HG03097 (cell line): ENCODE measurements around the gene GMPPA.

Experiments
- ATAC-seq: cut with Tn5 transposase; IDR thresholded peaks from one replicate; pipeline ENCODE4 v1.9.1; 2021; ENCODE audit not compliant: unreplicated experiment, low FRiP score

The GMPPA gene

DNA sequence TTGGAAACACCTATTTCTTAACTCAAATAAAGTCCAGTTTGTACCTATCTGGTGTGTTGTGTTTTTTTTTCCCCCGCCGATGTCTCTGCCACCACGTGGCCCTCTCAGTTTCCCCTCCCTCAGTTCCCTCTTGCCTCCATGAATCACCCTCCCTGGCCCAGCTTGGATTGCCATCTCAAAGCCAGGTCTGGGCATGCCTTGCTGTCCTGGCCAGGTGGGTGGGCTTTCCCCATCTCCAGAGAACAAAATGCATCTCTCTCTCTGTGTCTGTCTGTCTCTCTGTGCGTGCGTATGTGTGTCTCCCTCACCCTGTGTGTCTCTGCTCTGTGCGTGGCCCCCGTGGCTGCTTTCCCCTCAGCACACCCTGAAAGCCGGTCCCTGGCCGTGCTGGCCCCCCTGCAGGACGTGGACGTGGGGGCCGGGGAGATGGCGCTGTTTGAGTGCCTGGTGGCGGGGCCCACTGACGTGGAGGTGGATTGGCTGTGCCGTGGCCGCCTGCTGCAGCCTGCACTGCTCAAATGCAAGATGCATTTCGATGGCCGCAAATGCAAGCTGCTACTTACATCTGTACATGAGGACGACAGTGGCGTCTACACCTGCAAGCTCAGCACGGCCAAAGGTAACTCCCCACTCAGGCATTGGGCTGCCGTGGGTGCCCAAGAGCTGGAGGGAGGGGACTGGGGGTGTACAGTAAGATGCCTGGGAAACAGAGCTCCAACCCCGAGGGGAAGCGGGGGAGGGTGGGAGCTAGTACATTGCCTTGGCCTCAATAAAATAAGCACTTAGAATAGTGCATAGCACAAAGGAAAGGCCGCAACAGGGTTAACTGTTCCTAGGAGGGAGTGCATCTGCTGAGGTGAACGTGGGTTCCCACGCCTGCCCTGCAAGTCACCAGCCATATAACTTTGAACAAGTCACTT lies 31.6 kb upstream of the GMPPA start:
- no peak for ATAC-seq

DNA sequence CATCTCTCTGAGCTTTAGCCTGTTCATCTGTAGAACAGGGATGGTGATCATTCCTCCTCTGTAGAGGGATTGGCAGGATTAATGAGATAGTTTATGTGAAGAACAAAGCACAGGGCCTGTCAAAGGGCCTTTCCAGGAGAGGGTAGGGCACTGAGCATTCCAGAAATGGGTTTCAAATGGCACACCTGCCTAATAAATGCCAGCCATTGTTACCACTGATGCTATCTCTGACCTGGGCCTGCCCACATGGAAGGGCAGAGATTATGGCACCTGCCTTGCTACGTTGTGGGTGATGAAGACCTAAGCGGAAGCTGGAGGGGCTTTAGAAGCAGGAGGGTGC lies 31.0 kb upstream of the GMPPA start:
- no peak for ATAC-seq

DNA sequence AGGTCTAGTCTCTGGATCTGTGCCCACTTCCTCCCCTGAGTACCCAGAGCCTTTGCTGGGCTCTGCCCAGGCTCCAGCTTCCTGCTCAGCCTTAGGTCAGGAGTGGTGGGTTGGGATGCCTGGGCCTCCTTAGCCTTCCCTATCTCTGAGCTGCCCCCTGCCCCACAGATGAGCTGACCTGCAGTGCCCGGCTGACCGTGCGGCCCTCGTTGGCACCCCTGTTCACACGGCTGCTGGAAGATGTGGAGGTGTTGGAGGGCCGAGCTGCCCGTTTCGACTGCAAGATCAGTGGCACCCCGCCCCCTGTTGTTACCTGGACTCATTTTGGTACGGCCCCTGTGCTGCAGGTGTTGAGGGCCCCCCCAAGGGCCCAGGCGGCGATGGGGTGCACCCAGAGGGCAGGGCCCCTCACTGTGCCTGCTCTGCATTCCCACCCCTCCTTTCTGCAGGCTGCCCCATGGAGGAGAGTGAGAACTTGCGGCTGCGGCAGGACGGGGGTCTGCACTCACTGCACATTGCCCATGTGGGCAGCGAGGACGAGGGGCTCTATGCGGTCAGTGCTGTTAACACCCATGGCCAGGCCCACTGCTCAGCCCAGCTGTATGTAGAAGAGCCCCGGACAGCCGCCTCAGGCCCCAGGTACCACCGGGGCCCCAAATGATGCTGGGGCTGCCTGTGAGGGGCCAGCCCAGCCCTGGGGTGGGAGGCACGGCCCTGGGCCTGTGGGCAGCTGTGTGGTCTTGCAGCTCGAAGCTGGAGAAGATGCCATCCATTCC lies 30.1 kb upstream of the GMPPA start:
- ATAC-seq, result no peak

DNA sequence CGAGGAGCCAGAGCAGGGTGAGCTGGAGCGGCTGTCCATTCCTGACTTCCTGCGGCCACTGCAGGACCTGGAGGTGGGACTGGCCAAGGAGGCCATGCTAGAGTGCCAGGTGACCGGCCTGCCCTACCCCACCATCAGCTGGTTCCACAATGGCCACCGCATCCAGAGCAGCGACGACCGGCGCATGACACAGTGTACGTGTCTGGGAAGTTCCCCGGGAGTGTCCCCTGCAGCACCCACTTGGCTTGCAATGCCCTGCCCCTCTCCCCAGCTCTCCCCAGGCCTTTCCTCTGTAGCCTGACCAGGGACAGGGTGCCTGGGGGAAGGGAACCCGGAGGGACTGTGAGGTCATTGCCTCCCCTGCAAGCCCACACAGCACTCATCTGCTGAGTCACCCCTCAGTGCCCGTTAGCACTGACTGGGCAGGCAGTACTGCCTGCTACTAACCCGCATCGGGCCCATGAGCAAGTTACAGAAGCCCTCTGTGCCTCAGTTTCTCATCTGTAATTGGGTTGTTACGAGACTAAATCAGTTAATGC lies 29.4 kb upstream of the GMPPA start:
- ATAC-seq, result no peak

DNA sequence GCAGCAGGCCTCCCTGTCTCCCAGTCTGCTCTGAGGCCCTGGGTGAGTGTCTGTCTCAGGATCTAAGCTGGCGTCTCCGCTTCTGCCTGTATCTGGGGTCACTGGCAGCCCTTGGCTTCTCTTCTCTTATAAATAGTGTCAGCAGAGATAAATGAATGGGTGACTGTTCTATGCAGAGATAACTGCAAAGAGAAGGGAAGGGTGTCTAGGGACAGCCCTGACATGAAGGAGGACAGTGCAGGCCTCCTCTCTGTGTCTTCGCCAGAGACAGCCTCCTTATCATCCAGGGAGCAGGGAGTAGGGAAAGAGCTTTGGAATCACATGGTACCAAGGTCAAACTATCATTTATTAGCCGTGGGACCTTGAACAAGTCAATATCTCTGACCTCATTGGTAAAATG lies 28.3 kb upstream of the GMPPA start:
- no peak for ATAC-seq

DNA sequence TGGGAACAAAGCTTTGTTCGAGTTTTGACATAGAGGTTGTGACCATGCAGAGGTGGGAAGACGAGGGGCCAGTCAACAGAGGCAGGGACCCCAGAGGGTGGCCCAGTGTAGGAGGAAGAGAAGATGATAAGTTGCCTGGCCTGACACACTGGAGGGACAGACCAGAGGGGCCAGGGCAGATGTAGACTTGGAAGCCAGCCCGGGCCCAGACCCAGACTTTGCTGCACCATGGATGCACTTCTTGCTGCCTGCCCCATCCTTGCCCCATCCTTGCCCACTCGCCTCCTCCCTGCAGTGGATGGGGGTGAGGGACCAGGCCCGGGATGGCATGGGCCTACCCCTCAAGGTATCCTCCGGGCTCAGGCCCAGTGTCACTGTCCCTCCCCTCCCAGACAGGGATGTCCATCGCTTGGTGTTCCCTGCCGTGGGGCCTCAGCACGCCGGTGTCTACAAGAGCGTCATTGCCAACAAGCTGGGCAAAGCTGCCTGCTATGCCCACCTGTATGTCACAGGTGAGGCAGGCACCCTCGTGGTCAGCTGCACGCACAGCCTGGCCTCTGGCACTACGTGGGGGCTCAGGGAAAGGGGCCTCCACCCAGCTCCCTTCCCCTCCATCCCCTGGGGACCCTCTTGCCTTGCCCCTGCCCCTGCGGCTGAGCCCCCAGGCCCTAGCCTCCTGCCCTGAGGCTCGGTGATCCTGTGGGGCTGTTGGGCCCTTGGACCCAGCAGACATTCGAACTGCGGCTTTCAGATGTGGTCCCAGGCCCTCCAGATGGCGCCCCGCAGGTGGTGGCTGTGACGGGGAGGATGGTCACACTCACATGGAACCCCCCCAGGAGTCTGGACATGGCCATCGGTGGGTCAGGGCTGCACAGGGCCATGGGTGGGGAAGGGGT lies 27.0 kb upstream of the GMPPA start:
- no peak for ATAC-seq

DNA sequence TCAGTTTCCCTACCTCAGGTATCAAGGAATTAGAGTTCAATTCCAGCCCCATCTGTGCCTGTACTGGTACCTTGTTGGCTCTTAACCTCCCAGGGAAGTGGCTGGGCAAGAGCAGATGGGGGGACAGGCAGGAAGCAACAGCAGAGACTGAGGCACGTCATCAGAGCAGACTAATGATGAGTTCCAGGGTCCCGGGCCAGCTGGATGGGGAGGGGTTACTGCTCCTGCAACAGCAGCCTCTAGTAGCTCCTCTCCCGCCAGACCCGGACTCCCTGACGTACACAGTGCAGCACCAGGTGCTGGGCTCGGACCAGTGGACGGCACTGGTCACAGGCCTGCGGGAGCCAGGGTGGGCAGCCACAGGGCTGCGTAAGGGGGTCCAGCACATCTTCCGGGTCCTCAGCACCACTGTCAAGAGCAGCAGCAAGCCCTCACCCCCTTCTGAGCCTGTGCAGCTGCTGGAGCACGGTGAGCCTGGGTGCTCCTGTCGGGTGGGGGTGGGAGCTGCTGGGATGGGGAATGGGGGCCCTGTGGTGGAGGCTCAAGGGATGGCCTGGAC lies 26.0 kb upstream of the GMPPA start:
- no peak for ATAC-seq

DNA sequence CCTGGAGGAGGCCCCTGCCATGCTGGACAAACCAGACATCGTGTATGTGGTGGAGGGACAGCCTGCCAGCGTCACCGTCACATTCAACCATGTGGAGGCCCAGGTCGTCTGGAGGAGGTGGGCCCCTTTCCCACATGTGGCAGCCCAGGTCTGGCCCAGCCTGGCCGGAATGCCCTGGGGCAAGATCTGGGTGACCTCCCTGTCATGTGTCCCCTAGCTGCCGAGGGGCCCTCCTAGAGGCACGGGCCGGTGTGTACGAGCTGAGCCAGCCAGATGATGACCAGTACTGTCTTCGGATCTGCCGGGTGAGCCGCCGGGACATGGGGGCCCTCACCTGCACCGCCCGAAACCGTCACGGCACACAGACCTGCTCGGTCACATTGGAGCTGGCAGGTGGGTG lies 25.2 kb upstream of the GMPPA start:
- no peak for ATAC-seq

DNA sequence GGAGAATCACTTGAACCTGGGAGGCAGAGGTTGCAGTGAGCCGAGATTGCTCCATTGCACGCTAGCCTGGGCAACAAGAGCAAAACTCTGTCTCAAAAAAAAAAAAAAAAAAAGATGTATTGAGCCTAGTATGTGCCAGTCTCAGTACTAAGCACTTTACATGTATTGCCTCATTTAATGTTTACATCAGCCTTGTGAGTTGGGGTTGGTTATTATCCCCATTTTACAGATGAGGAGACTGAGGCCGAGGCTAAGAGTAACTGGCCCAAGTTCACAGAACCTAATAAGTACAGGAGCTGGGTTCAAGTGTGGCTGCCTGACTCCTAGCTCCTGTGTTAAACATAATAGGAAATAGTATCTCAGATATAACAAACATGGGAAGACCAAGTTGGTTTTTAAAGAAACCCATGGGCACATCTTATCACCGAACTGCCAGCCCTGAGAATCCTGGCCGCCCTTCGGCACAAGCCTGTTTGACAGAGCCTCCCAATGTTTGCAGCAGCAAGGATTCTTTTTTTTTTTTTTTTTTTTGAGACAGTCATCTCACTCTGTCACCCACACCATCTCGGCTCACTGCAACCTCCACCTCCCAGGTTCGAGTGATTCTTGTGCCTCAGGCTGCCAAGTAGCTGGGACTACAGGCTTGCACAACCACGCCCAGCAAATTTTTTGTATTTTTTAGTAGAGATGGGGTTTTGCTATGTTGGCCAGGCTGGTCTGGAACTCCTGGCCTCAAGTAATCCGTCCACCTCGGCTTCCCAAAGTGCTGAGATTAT lies 24.2 kb upstream of the GMPPA start:
- no peak for ATAC-seq

DNA sequence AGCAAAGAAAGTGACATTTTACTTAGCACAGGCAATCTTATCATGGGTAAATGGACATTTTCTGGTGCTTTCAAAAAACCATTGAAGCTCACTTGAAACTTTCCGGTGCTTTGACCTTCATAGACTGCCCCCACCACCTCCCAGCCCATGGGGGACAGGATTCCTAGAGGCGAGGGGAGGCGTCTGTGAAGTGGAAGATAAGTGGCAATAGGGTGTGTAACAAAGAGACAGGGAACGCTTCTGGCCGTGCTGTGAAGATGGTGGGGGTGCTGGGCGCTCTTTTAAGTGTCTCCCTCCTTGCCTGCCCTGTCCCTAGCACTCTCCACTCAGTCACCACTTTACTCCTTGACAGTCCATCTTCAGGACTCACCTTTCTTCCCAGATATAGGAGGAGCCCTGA lies 23.4 kb upstream of the GMPPA start:
- no peak for ATAC-seq

DNA sequence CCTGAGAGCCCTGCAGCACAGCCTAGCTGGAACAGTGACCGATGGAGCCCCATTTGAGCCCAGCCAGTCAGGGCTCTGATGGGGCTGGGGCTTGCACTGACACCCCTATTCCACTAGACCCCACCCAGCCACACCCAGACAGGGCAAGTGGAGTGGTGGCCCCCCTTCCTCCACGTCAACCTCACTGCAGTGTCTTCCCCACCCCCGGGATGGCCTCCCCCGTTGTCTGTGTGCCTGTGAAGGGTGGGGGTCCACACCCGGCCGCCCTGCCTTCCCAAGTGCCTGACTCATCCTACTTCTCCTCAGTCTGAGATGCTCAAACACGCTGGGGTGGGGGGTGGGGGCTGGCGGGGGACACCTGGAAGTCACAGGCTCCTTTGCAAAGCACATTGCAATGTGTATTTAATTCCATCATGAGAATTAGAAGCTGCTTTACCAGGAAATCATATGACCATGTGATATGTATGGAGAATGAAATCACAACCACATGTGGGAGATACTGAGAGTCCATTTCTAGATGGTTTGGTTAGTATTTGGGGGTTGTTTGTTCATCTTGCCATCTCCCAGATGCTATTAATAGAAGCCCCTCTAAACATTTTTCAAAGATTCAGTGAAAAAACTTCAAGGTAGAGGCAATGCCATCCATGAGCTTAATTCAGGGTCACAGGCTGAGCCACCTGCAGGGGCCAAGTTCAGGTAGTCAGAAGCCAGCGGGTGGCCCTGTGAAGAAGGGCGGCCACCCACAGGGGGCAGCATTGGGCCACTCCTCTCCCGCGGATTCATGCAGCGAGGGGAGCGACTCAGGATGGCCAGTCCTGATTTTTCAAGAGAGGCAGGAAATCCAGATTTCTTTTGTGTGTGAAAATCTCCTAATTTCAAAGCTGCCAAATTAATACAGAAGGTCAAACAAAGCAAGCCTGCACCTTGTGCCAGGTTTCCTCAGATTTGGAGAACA lies 22.7 kb upstream of the GMPPA start:
- ATAC-seq, result no peak

DNA sequence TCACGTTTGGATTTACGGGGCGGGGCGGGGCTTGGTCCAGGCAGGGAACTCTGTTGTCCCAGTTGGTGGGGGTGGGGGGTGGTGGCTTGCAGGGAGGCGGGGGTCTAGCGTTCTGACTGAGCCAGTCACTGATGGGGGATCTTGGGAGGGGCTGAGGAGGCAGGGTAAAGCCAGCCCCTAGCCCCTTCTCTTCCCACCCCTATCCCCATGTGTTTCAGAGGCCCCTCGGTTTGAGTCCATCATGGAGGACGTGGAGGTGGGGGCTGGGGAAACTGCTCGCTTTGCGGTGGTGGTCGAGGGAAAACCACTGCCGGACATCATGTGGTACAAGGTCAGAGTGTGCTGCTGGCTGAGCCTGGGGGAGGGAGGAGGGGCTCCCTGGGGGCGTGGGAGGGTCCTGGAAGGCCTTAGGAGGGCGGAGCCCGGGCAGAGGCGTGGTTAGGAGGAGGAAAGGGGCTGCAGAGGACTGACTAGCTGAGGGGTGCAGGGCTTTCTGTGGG lies 22.0 kb upstream of the GMPPA start:
- ATAC-seq, result no peak

DNA sequence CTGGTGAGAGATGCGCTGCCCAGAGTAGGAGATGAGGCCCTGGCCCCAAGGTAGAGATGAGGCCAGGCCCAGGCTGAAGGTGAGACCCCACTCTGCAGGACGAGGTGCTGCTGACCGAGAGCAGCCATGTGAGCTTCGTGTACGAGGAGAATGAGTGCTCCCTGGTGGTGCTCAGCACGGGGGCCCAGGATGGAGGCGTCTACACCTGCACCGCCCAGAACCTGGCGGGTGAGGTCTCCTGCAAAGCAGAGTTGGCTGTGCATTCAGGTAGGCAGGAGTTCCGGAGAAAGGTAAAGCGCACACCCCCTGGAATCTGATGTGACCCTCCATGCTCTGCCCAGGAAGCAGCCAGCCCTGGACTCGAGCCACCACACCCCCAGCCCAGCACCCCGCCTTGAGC lies 21.5 kb upstream of the GMPPA start:
- ATAC-seq, result no peak

DNA sequence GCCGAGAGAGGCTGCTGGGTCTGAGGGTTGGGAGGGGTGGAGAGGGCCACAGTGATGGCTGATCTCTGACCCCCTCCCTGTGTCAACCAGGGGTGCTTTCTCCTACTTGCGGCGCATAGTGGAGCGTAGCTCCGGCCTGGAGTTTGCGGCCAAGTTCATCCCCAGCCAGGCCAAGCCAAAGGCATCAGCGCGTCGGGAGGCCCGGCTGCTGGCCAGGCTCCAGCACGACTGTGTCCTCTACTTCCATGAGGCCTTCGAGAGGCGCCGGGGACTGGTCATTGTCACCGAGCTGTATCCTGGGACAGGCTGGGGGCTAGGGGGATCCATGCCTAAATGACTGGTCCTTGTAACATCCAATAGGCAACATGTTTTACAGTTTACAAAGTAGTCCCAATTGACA lies 20.9 kb upstream of the GMPPA start:
- no peak for ATAC-seq

DNA sequence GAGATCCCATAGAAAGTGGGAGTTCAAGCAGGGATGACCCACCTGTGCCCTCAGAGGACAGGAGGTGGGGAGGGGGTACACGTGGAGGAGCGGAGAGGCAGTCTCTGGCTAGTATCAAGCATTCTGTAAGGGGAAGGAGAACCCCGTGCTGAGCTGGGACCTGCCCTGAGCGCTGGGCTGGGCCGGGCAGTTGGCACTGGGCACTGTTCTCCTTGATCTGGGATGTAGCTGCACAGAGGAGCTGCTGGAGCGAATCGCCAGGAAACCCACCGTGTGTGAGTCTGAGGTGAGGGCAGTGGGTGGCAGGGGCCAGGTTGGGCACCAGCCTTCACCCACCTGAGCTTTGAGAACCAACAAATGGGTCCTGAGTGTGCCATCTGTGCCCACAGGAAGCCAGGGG lies 19.8 kb upstream of the GMPPA start:
- ATAC-seq, result no peak

DNA sequence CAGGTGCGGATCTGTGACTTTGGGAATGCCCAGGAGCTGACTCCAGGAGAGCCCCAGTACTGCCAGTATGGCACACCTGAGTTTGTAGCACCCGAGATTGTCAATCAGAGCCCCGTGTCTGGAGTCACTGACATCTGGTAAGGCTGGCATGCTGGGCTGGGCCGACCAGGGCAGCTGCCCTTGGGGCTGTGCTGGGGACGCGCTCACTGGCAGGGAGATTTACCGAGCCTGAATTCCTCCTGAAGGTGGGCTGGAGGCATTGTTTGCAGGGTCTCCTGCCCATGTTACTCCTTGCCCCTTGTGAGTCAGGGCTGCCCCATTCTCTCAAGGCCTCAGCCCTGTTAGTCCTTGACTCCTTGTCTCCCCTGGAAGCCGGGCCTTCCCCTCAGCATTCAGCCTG lies 18.7 kb upstream of the GMPPA start:
- no peak for ATAC-seq

DNA sequence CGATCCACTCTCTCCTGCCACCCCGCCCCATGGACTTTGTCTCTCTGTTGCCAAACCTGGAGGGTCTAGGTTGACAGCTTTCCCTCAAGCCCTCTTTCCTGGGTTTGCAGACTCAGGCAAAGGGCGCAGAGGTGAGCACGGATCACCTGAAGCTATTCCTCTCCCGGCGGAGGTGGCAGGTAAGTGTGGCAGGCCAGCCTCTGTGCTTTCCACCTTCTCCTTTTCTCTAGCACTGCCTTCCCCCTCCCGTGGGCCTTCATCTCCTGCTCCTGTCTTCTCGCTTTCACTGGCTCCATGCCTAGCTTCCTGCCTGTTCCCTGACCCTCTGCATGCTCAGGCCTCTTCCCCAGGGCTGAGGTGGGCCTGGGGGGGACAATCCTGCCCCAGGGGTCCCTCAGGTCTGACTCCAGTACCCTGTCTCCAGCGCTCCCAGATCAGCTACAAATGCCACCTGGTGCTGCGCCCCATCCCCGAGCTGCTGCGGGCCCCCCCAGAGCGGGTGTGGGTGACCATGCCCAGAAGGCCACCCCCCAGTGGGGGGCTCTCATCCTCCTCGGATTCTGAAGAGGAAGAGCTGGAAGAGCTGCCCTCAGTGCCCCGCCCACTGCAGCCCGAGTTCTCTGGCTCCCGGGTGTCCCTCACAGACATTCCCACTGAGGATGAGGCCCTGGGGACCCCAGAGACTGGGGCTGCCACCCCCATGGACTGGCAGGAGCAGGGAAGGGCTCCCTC lies 15.9 kb upstream of the GMPPA start:
- no peak for ATAC-seq
